ENCODE measurements around the gene SLC12A9.
"Not testable (repeated sequence)": the region's sequence is repeated elsewhere in the genome, so short reads cannot be mapped to it uniquely, and the experiment has no call there.

SLC12A9 gene, protein sequence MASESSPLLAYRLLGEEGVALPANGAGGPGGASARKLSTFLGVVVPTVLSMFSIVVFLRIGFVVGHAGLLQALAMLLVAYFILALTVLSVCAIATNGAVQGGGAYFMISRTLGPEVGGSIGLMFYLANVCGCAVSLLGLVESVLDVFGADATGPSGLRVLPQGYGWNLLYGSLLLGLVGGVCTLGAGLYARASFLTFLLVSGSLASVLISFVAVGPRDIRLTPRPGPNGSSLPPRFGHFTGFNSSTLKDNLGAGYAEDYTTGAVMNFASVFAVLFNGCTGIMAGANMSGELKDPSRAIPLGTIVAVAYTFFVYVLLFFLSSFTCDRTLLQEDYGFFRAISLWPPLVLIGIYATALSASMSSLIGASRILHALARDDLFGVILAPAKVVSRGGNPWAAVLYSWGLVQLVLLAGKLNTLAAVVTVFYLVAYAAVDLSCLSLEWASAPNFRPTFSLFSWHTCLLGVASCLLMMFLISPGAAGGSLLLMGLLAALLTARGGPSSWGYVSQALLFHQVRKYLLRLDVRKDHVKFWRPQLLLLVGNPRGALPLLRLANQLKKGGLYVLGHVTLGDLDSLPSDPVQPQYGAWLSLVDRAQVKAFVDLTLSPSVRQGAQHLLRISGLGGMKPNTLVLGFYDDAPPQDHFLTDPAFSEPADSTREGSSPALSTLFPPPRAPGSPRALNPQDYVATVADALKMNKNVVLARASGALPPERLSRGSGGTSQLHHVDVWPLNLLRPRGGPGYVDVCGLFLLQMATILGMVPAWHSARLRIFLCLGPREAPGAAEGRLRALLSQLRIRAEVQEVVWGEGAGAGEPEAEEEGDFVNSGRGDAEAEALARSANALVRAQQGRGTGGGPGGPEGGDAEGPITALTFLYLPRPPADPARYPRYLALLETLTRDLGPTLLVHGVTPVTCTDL

DNA sequence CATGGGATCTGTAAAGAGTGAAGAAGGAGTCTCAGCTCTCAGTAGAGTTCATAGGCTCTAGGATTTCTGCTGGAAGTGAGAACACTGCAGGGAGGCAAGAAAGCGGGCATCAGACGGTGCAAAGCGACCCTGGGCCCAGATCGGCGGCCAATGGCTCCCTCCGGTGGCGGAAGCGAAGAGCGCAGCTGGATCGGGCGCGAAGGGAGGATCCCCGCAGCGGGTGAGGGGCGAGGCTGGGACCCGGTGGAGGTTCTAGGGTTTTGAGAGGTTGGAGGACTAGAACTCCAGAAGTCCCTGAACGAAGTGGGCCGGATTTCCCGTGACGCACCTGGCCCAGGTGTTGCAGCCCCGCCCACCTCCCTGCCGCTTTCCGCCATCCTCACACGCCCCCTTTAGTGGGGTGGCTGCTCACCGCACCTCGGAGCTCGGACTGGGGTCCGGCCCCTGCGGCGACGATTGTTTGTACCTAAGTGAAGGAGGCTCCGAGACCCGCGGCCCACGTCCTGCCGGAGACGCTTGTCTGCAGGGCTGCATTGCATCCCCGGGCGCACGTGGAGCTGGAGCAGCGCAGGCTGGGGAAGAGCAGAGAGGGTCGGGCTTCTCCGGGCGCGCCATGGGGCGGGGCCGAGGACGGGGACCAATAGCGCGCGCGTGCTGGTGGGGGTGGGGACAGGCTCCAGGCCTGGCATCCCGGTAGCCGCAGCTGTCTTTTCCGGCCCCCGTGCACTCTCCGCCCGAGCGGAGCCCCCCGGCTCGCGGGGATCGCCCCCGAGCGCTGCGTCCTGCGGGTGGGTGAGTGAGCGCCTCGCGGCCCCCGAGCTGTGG lies at the start of gene SLC12A9:
SLC12A9 (plus strand) TSS at position 666 of the 825 bp plus-strand sequence. CDS start 1,485 bp downstream, outside the sequence.
- DNase-seq (ENCODE audit: low read depth, low spot score): peak; percentile 63

DNA sequence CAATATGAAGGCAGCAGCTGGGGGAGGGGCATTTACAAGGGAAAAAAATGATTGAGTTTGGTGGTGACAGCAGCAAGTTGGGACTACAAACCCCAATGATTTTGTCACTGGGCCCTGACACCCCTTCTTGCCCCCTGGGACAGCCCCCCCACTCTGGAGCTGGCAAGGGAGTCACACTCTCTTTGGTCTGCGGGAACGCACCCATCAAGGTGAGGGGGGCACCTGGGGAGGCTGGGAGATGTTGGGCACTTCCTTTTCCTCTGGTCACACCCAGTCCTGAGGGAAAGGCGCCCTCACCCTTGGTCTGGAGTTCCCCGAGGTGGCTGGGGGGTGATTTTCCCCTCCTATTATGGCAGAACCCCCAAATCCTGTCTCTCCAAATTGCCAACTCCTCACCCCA lies 49.6 kb upstream of the SLC12A9 start:
- no peak for DNase-seq (ENCODE audit: low read depth, low spot score)

DNA sequence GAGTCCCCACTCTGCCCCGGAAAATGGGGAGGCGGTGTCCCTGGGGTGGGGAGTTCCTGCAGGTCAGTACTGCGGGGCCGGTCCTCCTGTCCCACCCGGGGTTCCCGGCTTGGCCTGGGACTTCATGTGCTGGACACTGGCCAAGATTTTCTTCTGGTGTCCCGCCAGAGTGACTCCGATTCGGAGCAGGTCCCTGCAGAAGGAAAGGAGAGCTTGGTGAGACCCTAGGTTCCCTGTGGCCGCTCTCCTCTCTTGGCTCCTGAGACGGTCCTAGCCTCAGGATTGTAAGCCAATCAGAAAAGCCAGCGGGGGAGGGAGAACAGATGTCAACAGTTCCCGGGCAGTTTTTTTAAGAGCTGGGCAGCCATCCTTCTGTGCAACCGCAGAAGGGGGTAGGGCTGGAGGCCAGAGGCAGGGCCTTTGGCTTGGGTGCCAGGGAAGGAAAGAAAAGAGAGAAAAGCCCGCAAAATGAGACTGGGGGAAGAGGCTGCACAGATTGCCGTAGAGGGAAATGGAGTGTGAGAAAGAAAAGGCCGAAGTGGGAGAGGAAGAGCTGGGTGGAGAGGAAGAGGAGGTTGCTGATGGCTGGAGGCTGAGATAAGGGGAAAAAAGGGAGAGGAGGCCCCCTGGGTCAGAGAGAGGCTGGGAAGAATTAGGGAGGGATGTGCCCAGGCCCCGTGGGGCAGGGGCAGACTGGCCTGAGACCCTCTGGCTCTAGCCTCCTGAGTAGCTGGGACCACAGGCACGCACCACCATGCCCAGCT lies 48.9 kb upstream of the SLC12A9 start:
- no peak for DNase-seq (ENCODE audit: low read depth, low spot score)

DNA sequence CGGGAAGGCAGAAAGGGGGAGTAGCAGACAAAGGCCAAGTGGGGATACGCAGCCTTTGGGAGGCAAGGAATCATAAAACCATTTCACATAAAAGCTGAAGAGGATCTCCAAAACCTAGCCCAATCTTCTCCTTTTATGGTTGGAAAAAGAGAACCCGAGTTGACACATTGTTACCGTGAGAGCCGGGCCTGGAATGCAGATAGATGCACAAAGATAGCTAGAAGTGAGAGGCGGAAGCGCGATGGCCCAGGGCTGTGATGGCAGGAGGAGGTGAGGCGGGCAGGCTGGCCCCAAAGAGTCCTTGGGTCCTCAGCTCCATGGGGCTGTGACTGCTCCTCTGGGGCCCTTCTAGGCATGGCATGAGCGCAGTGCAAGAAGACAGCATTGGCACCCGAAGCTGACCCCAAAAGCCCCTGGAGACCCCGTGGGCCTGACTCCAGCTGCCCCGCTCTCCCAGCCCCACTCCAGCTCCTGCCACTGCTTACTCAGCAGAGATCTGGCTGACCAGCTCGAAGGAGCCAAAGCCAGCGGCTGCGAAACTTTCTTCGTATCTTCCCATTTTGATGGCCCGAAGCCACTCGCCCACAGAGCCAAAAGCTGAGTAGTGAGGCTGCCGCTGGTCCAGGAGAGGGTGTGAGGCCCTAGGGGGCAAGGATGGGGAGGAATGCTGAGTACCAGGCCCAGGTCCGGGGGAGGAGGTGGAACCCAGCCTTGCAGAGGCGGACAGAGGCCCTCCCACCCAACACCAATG lies 47.7 kb upstream of the SLC12A9 start:
- no peak for DNase-seq (ENCODE audit: low read depth, low spot score)

DNA sequence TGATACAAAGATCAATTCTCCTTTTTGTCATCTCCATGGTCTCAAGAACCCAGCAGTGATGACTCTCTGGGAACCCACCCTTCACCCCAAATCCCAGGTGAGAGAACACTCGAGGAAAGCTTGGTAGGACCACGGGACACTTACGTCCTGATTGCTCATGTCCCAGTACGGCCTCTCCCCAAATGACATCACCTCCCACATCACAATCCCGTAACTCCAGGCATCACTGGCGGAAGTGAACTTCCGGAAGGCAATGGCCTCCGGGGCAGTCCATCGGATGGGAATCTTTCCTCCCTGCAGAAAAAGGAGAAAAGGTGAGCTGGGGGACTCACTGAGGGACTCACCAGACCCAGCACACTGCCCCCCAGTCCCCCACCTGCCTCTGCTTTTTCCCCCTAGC lies 46.2 kb upstream of the SLC12A9 start:
- DNase-seq (ENCODE audit: low read depth, low spot score): no peak

DNA sequence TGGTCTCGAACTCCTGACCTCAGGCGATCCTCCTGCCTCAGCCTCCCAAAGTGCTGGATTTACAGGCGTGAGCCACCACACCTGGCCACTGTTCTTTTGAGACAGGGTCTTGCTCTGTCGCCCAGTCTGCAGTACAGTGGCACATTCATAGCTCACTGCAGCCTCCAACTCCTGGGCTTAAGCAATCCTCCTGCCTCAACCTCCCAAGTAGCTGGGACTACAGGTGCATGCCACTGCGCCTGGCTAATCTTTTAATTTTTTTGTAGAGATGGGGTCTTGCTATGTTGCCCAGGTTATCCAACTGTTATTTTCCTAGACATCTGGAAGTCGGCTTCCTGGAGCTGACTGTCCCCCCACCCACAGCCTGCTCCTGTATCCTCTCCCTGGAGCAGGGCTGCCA lies 45.6 kb upstream of the SLC12A9 start:
- DNase-seq (ENCODE audit: low read depth, low spot score): not testable (repeated sequence)

DNA sequence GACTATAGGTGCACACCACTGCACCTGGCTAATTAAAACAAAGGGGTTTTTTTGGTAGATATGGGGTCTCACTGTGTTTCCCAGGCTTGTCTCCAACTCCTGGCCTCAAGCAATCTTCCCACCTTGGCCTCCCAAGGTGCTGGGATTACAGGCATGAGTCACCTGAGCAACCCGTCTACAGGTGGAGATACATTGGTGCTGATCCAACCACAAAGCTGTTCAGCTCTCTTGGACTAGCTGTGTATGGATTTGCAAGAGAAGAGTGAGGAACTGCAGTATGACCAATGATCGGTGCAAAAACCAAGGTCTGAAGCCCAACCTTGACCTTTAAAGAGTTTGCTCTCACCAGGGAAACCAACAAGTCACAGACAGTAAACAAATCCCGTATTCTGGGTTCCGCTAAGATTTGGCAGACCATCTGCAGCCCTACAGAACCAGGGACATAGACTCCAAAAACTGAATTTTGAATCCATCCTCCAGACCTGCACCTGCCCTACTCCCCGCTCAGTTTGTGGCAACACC lies 44.1 kb upstream of the SLC12A9 start:
- no peak for DNase-seq (ENCODE audit: low read depth, low spot score)

DNA sequence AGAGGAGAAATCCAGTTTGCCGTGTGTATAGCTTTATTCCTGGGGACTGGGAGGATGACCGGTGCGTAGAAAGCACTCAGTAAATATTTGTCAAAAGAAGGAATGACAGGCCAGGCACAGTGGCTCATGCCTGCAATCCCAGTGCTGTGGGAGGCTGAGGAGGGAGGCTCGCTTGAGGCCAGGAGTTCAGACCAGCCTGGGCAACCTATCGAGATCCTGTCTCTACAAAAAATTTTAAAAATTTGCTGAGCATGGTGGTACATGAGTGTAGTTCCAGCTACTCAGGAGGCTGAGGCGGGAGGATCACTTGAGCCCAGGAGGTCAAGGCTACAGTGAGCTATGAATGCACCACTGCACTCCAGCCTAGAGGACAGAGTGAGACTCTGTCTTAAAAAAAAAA lies 41.0 kb upstream of the SLC12A9 start:
- DNase-seq (ENCODE audit: low read depth, low spot score): no peak

DNA sequence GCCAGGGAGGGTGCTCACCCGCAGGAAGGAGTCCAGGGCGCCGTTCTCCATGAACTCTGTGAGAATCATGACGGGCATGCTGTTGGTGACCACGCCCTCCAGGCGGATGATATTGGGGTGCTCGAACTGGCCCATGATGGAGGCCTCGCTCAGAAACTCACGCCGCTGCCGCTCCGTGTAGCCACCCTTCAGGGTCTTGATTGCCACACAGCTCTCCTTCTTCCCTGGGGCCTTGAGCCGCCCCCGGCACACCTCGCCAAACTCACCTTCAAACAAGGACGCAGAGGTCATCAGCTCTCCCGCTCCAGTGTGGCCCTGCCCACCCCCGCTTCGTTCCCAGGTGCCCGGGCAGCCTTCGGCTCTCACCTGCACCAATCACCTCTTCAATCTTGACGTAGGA lies 39.8 kb upstream of the SLC12A9 start:
- no peak for DNase-seq (ENCODE audit: low read depth, low spot score)

DNA sequence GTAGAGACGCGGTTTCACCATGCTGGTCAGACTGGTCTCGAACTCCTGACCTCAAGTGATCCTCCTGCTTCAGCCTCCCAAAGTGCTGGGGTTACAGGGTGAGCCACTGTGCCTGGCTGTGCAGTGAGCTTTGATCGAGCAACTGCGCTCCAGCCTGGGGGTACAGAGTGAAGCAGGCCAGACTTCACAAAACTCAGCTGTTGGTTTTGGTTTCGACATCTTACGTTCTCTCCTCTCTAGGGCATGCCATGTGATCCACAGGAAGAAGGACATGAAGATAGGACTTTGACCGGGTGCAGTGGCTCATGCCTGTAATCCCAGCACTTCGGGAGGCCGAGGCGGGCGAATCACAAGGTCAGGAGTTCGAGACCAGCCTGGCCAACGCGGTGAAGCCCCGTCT lies 36.0 kb upstream of the SLC12A9 start:
- not testable (repeated sequence) for DNase-seq (ENCODE audit: low read depth, low spot score)

DNA sequence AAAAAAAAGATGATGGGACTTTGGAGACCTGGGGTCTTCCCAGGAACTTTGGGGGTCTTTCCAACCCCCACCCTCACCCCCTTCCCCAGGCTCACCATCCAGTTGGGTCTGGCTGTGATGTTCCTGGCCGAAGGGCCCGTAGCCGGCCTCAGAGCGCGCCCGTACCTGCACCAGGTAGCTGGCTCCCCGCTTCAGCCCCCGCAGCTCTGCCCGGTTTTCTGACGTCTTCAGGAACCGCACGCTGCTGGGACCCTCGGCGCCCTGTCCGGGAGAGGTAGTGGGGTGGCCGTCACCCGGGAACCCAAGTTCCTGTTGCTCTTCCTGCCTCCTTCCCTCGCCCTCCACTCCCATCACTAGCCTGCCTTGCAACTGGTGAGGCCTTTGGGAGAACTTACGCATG lies 35.4 kb upstream of the SLC12A9 start:
- no peak for DNase-seq (ENCODE audit: low read depth, low spot score)

DNA sequence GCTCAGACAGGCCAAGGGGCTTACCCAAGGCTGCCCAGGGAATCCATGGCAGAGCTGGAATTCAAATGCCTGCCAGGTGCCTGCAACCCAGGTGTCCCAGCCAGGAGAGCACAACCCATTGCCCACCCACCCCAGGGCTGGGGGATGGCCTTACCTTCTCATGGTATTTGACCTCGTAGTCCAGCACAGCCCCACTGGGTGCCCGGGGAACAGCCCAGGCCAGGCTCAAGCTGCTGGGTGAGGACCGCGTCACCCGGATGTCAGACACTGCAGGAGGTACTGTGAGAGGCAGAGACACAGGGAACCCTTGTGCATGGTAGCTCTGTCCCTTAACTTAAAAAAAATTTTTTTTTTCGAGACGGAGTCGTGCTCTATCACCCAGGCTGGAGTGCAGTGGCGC lies 34.1 kb upstream of the SLC12A9 start:
- no peak for DNase-seq (ENCODE audit: low read depth, low spot score)

DNA sequence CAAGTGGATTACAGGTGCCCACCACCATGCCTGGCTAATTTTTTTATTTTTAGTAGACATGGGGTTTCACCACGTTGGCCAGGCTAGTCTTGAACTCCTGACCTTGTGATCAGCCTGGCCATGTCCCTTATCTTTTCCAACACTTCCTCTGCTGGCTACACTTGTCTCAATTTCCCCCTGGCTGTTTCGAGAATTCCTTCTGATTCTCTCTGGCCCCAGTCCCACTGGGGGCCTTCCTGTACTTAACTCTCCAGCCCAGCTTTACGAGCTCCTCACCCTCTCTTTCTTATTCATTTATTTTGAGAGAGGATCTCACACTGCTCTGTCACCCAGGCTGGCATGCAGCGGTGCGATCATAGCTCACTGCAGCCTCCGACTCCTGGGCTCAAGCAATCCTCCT lies 33.7 kb upstream of the SLC12A9 start:
- DNase-seq (ENCODE audit: low read depth, low spot score): no peak

DNA sequence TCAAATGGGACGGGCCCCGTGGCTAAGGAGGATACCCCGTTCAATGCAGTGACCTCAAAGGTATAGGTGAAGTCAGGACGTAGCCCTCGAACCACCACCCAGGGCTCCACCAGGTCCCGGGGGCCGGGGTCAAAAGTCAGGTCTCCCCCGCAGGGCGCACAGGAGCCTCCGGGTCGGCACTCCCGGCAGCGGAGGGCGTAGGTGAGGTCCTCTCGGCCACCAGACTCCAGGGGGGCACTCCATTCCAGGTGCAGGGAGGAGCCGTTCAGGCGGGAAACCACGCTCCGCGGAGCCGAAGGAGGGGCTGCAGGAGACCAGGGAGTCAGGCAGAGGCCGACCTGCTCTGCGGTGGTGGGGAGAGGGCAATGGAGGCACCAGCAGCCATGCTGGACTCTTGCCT lies 32.9 kb upstream of the SLC12A9 start:
- no peak for DNase-seq (ENCODE audit: low read depth, low spot score)

DNA sequence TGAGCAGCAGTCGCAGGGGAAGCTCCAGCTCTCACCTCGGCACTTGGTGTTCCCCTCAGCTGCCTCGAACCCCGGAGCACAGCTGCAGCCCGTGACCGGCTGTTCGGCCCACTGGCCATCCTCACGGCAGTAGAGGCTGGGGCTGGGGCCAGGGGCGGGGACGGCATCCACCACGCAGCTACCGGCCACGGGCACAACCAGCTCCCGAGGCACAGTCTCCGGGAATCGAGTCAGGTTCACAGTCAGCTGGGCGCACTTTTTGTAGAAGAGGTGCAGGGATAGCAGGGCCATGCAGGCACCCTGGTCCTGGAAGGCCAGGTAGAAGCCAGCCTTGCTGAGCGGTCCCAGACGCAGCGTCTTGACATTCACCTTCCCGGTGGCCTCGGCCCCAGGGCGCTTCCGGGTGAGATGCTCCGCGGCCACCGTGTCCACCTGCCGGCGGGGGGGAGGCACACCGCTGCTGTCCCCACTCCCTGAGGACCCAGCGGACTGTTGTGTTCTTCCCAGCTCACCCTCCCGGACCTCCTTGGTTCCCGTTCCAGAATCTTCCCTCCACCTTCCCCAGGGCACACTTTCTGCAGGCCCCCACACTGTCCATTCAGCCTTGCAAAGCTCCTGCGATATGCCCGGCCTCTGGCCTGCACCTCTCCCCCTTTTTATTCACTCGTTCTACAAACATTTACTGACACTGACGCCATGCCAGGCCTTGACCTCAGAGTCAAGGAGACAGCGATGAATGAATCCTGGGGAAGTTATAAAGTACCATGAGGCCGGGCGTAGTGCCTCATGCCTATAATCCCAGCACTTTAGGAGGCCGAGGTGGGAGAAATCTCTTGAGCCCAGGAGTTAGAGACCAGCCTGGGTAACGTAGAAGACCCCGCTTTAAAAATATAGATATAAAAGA lies 30.0 kb upstream of the SLC12A9 start:
- no peak for DNase-seq (ENCODE audit: low read depth, low spot score)

DNA sequence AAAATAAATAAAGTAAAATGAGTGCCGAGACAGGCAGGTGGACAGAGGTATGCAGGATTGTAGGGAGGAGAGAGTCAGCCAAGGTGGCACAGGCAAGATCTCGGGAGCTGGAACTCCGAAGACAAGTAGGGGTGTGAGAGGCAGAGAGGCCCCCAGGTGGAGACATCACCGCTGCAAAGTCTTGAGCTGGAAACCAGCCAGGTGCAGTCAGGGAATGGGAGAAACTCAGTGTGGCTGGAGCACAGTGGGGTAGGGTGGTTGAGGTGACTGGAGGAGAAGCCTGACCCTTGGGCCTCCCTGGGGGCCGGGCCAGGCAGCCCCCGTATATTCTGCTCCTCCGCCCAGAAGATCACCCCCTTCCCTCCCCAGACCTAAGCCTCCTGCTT lies 29.4 kb upstream of the SLC12A9 start:
- DNase-seq (ENCODE audit: low read depth, low spot score): no peak

DNA sequence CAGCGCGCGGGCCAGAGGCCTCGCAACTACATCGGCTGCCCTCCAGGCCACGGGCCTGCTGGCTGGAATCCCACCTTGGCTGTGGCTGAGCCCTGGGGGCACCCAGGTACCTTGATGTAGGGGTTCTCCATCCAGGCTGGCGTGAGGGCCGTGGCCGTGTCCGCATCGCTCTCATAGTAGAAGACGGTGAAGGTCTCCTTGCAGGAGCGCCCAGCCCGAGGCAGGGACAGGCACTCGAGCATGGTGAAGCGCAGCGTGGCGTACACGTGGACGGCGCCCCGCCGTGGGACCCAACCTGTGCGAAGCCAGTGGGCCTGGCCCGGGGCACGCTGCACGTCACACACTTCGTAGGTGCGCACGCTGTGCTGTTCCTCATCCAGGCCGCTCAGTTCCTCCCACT lies 29.0 kb upstream of the SLC12A9 start:
- DNase-seq (ENCODE audit: low read depth, low spot score): no peak

DNA sequence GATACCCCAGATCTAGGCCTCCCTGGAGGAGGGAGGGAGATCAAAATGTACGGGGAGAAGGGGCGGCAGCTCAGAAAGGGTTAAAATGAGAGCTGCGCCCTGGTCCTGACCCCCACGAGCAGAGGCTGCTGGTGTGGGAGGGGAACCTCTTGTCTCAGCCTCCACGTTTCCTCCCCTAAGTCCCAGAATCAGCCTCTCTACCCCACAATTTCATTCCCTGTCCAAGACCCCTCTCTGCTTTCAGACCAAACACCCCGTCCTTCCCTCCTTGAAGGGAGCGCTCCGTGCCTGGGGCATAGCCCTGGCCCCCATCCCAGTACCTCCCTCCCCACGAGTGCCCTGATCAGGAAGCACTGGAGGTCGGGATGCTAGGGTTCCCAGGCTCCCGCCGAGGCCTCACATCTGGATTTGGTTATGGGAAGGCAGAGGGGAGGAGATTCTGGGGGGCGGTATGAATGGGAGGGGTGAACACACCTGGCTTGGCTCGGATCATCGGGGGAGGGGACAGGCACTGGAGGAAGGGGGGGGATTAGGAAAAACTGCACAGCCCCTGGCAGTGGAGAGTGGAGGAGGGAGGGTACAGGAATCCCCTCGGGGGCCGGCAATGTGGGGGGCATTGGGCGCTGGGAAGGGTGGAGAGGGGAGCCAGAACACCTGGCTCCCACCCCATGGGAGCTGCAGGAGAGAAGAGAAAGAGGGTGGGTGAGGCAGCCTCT lies 27.9 kb upstream of the SLC12A9 start:
- DNase-seq (ENCODE audit: low read depth, low spot score): no peak

All from activated CD4-positive, CD25-positive, alpha-beta regulatory T cell treated with anti-CD3 and anti-CD28 coated beads, Interleukin-2, amount 50 U/mL, for 16 hours (primary cell).